RWPE1 (cell line): ENCODE data around the gene EARS2.

ENCODE experiments used
- CTCF ChIA-PET: fragments of 350-600 bp; sonication (Branson Sonifier 250); formaldehyde crosslinking; extraction: SDS; loops from one replicate; lab custom pipeline; 2021; lab: Yijun Ruan, JAX
- POLR2A ChIA-PET: fragments of 400-600 bp; formaldehyde crosslinking; extraction: SDS; loops from one replicate; lab custom pipeline; 2020; ENCODE audit warnings: antibody characterized with exemption; ENCODE audit not compliant: low non-redundant PET; lab: Yijun Ruan, JAX
- DNase-seq: peaks from one replicate; pipeline ENCODE4 v3.0.0; 2012; ENCODE audit warnings: low spot score
- H3K27ac ChIP-seq: fragments of 450-650 bp; 2 replicates; pipeline ENCODE4 v1.5.1; 2017
- CTCF ChIP-seq: fragments of 450-650 bp; conservative IDR thresholded peaks from 2 replicates; pipeline ENCODE4 v1.5.1; 2017; ENCODE audit warnings: low read depth, mild to moderate bottlenecking

The EARS2 gene

GRCh38 chr16:23504453-23505179, 52.5 kb downstream of the EARS2 start:
- H3K27ac ChIP-seq = peak overlapping the region; percentile 88
- peak; percentile 90 for DNase-seq
- no peak for TF ChIP-seq CTCF
- POLR2A ChIA-PET = no interaction called here
- CTCF ChIA-PET = interaction anchor here (0.9 kb wide), 1 partner anchor 53 kb away, joined by 3 read pairs; the partner anchor contains the start of genes EARS2 and UBFD1

GRCh38 chr16:23504076-23504452, 53.1 kb downstream of the EARS2 start:
- peak overlapping the region; percentile 88 for H3K27ac ChIP-seq
- peak; percentile 22 for DNase-seq
- ChIA-PET CTCF (interaction anchor here (0.9 kb wide), 1 partner anchor 53 kb away, joined by 3 read pairs; the partner anchor contains the start of genes EARS2 and UBFD1), POLR2A (no interaction called here)
- TF ChIP-seq CTCF = no peak

GRCh38 chr16:23502466-23502865, 54.7 kb downstream of the EARS2 start:
- ChIA-PET POLR2A (no interaction called here), CTCF (no interaction called here)
- TF ChIP-seq CTCF = no peak
- H3K27ac ChIP-seq = no peak overlapping the region
- no peak for DNase-seq

- H3K27ac ChIP-seq = no peak overlapping the region
- TF ChIP-seq CTCF = no peak
- peak; percentile 17 for DNase-seq
- ChIA-PET CTCF (interaction anchor here (1.0 to 1.5 kb wide), 2 partner anchors 9 to 56 kb away, joined by 4 to 6 read pairs; partner anchors contain the start of genes GGA2 and UBFD1), POLR2A (no interaction called here)
These were observed 55.9 kb downstream of the EARS2 start for GRCh38 chr16:23501291-23501690.

GRCh38 chr16:23500862-23501225, 56.3 kb downstream of the EARS2 start:
- CTCF ChIA-PET = interaction anchor here (1.0 to 1.5 kb wide), 2 partner anchors 9 to 57 kb away, joined by 4 to 6 read pairs; partner anchors contain the start of genes GGA2 and UBFD1

More at GRCh38 chr16:23500862-23501225, 56.3 kb downstream of the EARS2 start:
- H3K27ac ChIP-seq = peak overlapping the region; percentile 72
- DNase-seq = no peak
- POLR2A ChIA-PET = no interaction called here
- no peak for TF ChIP-seq CTCF
